GM12892 (cell line): ENCODE results near the gene ERC1.

Experiments
- DNase-seq: peaks from one replicate; pipeline ENCODE4 v3.0.0; 2011; ENCODE audit not compliant: insufficient read length
- FAIRE-seq: peaks from 2 replicates; lab custom pipeline; 2011; peaks lifted over from hg19 to GRCh38; lab: Jason Lieb, UNC
- POLR2A ChIP-seq: IDR thresholded peaks from 2 replicates; pipeline ENCODE4 v1.6.1; 2011; ENCODE audit warnings: low read depth, low read length, control low read depth
- POLR2AphosphoS5 ChIP-seq: IDR thresholded peaks from 2 replicates; pipeline ENCODE4 v1.6.1; 2011; ENCODE audit warnings: low read depth, low read length, control low read depth
- TAF1 ChIP-seq: IDR thresholded peaks from 2 replicates; pipeline ENCODE4 v1.6.1; 2011; ENCODE audit warnings: low read depth, mild to moderate bottlenecking, control low read depth, low read length, borderline replicate concordance

Gene ERC1

GRCh38 chr12:1436981-1437380 is 446.0 kb downstream of the ERC1 start:
- FAIRE-seq = no peak
- DNase-seq = no peak
- no peak for TF ChIP-seq TAF1
- no peak for TF ChIP-seq POLR2A
- no peak for TF ChIP-seq POLR2AphosphoS5

DNA sequence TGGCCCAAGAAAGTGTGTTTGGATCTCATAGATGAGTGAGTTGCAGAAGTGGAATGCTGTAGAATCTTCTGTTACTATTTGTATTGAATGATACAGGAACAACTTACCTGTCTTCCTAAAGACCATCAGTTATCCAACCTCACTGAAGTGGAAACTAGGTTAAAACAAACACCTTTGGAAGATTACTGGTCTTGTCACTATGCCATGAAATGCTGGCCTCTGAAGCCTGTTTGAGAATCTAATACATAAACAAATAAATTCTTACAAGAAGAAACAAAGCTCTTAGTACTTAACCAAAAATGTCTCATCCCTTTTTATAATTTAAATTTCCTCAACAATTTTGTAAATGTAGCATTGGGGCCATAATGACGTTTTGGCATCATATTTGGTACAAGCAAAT is 448.2 kb downstream of the ERC1 start:
- FAIRE-seq = no peak

DNA sequence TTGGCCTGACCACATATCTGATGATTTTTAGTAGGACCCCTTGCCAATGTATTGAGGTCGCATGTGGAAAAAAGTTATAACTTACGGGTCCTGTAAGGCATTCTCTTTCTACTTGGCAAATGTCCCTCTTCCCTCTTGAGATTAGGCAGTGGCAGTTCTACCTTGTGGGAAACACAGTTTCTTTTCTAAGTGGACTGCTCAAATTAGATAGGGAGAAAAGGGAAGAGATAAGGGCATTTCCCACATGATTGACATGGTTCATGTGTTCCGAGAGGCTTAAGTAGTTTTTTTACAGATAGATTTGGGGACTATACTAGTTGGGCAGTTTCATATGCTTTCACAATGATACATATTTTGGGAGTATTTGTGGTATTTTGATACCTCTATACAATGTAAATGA is 448.7 kb downstream of the ERC1 start:
- TF ChIP-seq POLR2A (no peak), TAF1 (no peak), POLR2AphosphoS5 (no peak)
- FAIRE-seq = no peak
- no peak for DNase-seq

More for the DNA sequence above, 448.2 kb downstream of the ERC1 start:
- no peak for DNase-seq
- TF ChIP-seq POLR2A (no peak), TAF1 (no peak), POLR2AphosphoS5 (no peak)

GRCh38 chr12:1443421-1444141 is 452.6 kb downstream of the ERC1 start:
- DNase-seq = no peak
- TF ChIP-seq TAF1 (no peak), POLR2AphosphoS5 (no peak), POLR2A (no peak)
- no peak for FAIRE-seq

DNA sequence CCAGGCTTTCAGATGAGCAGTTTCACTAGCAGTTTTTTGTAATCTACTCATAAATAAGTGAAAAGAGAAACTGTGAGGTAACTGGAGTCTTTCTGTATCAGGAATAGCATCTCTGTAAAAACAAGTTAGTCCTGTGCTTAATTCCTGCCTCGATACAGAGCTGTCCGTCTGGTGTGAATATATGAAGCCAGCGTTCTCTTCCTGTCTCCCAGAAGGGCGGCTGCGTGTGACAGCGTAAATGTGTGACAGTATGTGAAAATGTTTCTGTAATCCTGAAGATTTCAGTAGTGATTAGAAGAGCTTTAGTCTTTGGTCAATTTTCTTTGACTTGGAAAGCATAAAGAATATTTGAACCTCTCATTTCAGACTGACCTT is 453.1 kb downstream of the ERC1 start:
- no peak for FAIRE-seq
- no peak for DNase-seq
- TF ChIP-seq TAF1 = no peak
- no peak for TF ChIP-seq POLR2A
- no peak for TF ChIP-seq POLR2AphosphoS5

DNA sequence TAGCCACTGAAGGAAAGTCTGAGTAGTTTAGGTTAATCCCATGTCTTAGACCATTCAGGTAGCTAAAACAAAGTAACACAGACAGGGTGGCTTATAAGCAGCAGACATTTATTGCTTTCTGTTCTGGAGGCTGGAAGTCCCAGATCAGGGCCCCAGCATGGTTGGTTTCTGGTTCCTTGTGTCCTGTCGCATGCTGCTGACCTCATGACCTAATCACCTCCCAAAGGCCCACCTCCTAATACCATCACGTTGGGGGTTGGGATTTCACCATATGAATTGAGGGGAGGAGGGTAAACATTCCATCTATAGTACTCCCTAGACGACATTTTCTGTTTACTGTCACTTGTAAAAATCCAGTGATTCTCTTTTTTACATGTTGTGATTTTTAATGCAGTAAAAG is 454.8 kb downstream of the ERC1 start:
- no peak for DNase-seq
- TF ChIP-seq POLR2A = no peak
- FAIRE-seq = no peak

DNA sequence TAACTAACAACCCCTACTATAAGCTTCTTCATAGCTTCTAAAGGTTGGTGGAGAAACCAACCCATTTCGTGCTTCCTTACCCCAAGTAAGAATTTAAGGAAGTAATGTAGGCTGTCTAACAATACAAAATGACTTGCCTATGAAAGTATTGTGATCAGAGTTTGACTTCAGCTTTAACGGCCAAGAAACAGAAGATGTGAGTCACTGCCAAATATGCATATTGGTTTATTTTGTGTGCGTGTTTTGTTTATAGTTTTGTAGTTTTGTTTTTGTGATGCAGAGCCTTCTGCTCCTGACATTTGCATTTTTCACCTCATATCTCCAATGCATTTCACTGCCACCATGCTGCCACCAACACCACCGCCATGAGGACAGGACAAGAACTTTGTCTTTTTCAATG is 457.3 kb downstream of the ERC1 start:
- DNase-seq (no peak), FAIRE-seq (no peak)

DNA sequence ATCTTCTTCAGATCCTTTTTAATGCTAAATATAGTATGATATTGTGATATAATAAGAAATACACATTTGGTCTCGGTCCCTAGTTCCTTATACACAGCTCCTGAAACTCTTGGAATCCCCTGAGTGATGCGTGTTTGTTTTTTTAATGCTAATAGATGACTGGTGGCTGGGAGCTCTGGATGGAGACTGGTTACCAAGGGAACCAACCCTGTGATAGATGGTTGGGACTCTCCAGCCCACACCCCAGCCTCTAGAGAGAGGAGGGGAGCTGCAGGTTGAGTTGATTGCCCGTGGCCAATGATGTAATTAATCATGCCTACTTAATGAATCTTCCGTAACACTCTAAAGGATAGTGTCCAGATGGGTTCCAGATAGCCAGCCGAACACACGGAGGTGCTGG is 462.8 kb downstream of the ERC1 start:
- FAIRE-seq = no peak
- DNase-seq = no peak
- no peak for TF ChIP-seq TAF1
- no peak for TF ChIP-seq POLR2A
- no peak for TF ChIP-seq POLR2AphosphoS5

More for the DNA sequence above, 457.3 kb downstream of the ERC1 start:
- TF ChIP-seq TAF1 (no peak), POLR2AphosphoS5 (no peak), POLR2A (no peak)

DNA sequence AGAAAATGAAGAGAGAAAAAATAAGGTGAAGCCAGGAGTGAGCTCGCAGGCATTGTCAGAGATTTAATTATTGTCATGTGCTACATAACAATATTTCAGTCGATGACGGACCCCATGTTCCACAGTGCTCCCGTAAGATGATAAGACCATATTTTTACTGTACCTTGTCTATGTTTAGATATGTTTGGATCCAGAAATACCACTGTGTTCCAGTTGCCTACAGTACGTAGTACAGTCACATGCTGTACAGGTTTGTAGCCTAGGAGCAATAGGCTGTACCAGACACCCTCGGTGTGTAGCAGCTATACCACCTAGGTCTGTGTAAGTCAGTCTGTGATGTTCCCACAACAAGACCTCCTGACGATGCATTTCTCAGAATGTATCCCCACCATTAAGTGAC is 465.9 kb downstream of the ERC1 start:
- TF ChIP-seq TAF1 (no peak), POLR2AphosphoS5 (no peak), POLR2A (no peak)
- DNase-seq = no peak
- FAIRE-seq = no peak

DNA sequence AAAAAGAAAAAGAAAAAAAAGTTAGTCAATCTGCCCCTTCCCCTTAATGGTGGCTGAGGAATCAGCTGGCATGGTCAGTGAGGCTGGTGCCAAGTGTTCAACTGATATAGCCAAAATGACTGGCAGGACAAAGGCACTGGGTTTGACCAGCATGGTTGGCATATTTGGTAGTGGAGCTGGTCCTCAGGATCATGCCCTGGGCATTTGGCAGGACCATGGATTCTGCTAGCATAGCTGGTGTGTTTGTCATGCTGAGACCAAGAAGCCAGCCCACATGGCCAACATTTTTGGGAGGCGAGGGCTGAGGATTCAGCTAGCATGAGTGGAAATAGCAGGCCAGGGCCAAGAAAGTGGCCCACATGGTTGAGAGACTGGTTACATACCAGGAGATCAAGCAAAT is 466.9 kb downstream of the ERC1 start:
- no peak for FAIRE-seq
- TF ChIP-seq TAF1 = no peak
- TF ChIP-seq POLR2AphosphoS5 = no peak
- TF ChIP-seq POLR2A = no peak
- no peak for DNase-seq

GRCh38 chr12:1459339-1459738 is 468.3 kb downstream of the ERC1 start:
- TF ChIP-seq POLR2AphosphoS5 = no peak
- no peak for TF ChIP-seq TAF1
- no peak for TF ChIP-seq POLR2A
- DNase-seq (no peak), FAIRE-seq (no peak)

GRCh38 chr12:1463073-1463905 is 472.3 kb downstream of the ERC1 start:
- TF ChIP-seq POLR2AphosphoS5 = no peak
- no peak for TF ChIP-seq POLR2A
- no peak for TF ChIP-seq TAF1
- DNase-seq (no peak), FAIRE-seq (no peak)
